ENCODE data around the gene FNIP2. TPM values are rescaled to one million over a fixed set of nuclear protein-coding genes. Genes with fewer than 3 reads are reported as not detected.

FNIP2 gene
- total RNA-seq, 2 experiments from 2014 or later, result 17.7 to 19.4 TPM

- Mint-ChIP-seq H3K36me3 (peaks cover 52% of the 10 kb centered on the region), H3K9me3 (no peaks in the 10 kb centered on the region), H3K4me3 (no peak overlapping the region), H3K27me3 (no peaks in the 10 kb centered on the region), H3K27ac (no peak overlapping the region), H3K4me1 (ENCODE audit: low read depth) (peaks cover 13% of the 10 kb centered on the region)
- ChIA-PET CTCF (interaction anchor here (1.0 to 1.3 kb wide), 2 partner anchors 12 to 18 kb away, joined by 3 to 4 read pairs; no protein-coding TSS in a partner anchor), POLR2A (interaction anchor here (0.8 kb wide), 1 partner anchor 56 kb away, joined by 3 read pairs; no protein-coding TSS in a partner anchor)
- intact Hi-C loops (cut with micrococcal nuclease), result no loop called here
- DNase-seq, result no peak
These were observed 64.8 kb downstream of the FNIP2 start for GRCh38 chr4:158833602-158834001.

- Mint-ChIP-seq H3K27me3 (no peaks in the 10 kb centered on the region), H3K36me3 (peaks cover 53% of the 10 kb centered on the region), H3K4me1 (ENCODE audit: low read depth) (peaks cover 7% of the 10 kb centered on the region), H3K4me3 (no peak overlapping the region), H3K9me3 (no peaks in the 10 kb centered on the region), H3K27ac (no peak overlapping the region)
- intact Hi-C loops (cut with micrococcal nuclease), result no loop called here
- POLR2A ChIA-PET, result no interaction called here
- DNase-seq, result no peak
- CTCF ChIA-PET, result no interaction called here
These were observed 66.6 kb downstream of the FNIP2 start for GRCh38 chr4:158835226-158836001.

GRCh38 chr4:158836002-158836369 lies 67.2 kb downstream of the FNIP2 start:
- DNase-seq, result no peak
- CTCF ChIA-PET, result no interaction called here
- POLR2A ChIA-PET, result no interaction called here
- intact Hi-C loops (cut with micrococcal nuclease), result no loop called here
- H3K27me3 Mint-ChIP-seq, result no peaks in the 10 kb centered on the region
- peaks cover 6% of the 10 kb centered on the region for H3K4me1 Mint-ChIP-seq (ENCODE audit: low read depth)
- no peak overlapping the region for H3K4me3 Mint-ChIP-seq
- H3K9me3 Mint-ChIP-seq, result no peaks in the 10 kb centered on the region
- H3K36me3 Mint-ChIP-seq, result peaks cover 50% of the 10 kb centered on the region
- no peak overlapping the region for H3K27ac Mint-ChIP-seq

- H3K27ac Mint-ChIP-seq, result no peak overlapping the region
- POLR2A ChIA-PET, result no interaction called here
- peaks cover 45% of the 10 kb centered on the region for H3K36me3 Mint-ChIP-seq
- peaks cover 6% of the 10 kb centered on the region for H3K4me1 Mint-ChIP-seq (ENCODE audit: low read depth)
- no peaks in the 10 kb centered on the region for H3K27me3 Mint-ChIP-seq
- CTCF ChIA-PET, result no interaction called here
- no peak for DNase-seq
- intact Hi-C loops (cut with micrococcal nuclease), result no loop called here
- no peak overlapping the region for H3K4me3 Mint-ChIP-seq
- H3K9me3 Mint-ChIP-seq, result no peaks in the 10 kb centered on the region
These were observed 68.1 kb downstream of the FNIP2 start for GRCh38 chr4:158836828-158837449.

GRCh38 chr4:158837527-158838141 lies 68.8 kb downstream of the FNIP2 start:
- H3K4me1 Mint-ChIP-seq (ENCODE audit: low read depth), result peaks cover 6% of the 10 kb centered on the region
- no peak overlapping the region for H3K27ac Mint-ChIP-seq
- intact Hi-C loops (cut with micrococcal nuclease), result no loop called here
- H3K36me3 Mint-ChIP-seq, result peaks cover 45% of the 10 kb centered on the region
- ChIA-PET POLR2A (no interaction called here), CTCF (interaction anchor here (2.7 kb wide), 1 partner anchor 14 kb away, joined by 10 read pairs; no protein-coding TSS in a partner anchor)
- no peak overlapping the region for H3K4me3 Mint-ChIP-seq
- H3K27me3 Mint-ChIP-seq, result no peaks in the 10 kb centered on the region
- DNase-seq, result no peak
- no peaks in the 10 kb centered on the region for H3K9me3 Mint-ChIP-seq

GRCh38 chr4:158840131-158840530 lies 71.3 kb downstream of the FNIP2 start:
- Mint-ChIP-seq H3K4me3 (no peak overlapping the region), H3K9me3 (no peaks in the 10 kb centered on the region), H3K27ac (no peak overlapping the region), H3K36me3 (peaks cover 26% of the 10 kb centered on the region), H3K4me1 (ENCODE audit: low read depth) (peaks cover 6% of the 10 kb centered on the region), H3K27me3 (no peaks in the 10 kb centered on the region)
- POLR2A ChIA-PET, result no interaction called here
- intact Hi-C loops (cut with micrococcal nuclease), result no loop called here
- CTCF ChIA-PET, result interaction anchor here (1.2 to 2.7 kb wide), 3 partner anchors 12 to 26 kb away, joined by 3 to 10 read pairs (median 3); no protein-coding TSS in a partner anchor
- DNase-seq, result no peak

GRCh38 chr4:158841540-158841939 lies 72.7 kb downstream of the FNIP2 start:
- Mint-ChIP-seq H3K4me3 (no peak overlapping the region), H3K27ac (no peak overlapping the region), H3K27me3 (no peaks in the 10 kb centered on the region), H3K36me3 (peaks cover 18% of the 10 kb centered on the region), H3K4me1 (ENCODE audit: low read depth) (no peaks in the 10 kb centered on the region), H3K9me3 (no peaks in the 10 kb centered on the region)
- intact Hi-C loops (cut with micrococcal nuclease), result no loop called here
- DNase-seq, result no peak
- CTCF ChIA-PET, result interaction anchor here (0.6 to 1.4 kb wide), 5 partner anchors 8 to 116 kb away, joined by 3 to 4 read pairs (median 3); no protein-coding TSS in a partner anchor
- POLR2A ChIA-PET, result no interaction called here

- ChIA-PET CTCF (interaction anchor here (1.1 to 1.2 kb wide), 2 partner anchors 12 to 17 kb away, joined by 4 to 5 read pairs; no protein-coding TSS in a partner anchor), POLR2A (no interaction called here)
- Mint-ChIP-seq H3K4me1 (ENCODE audit: low read depth) (peaks cover 14% of the 10 kb centered on the region), H3K27me3 (no peaks in the 10 kb centered on the region), H3K36me3 (peaks cover 4% of the 10 kb centered on the region), H3K4me3 (no peak overlapping the region), H3K27ac (no peak overlapping the region), H3K9me3 (no peaks in the 10 kb centered on the region)
- intact Hi-C loops (cut with micrococcal nuclease), result no loop called here
- DNase-seq, result no peak
These were observed 76.7 kb downstream of the FNIP2 start for GRCh38 chr4:158845311-158846041.

- no peak for DNase-seq
- ChIA-PET CTCF (interaction anchor here (0.6 to 1.3 kb wide), 2 partner anchors 9 to 12 kb away, joined by 3 to 4 read pairs; no protein-coding TSS in a partner anchor), POLR2A (no interaction called here)
- Mint-ChIP-seq H3K36me3 (no peaks in the 10 kb centered on the region), H3K27ac (no peak overlapping the region), H3K27me3 (no peaks in the 10 kb centered on the region), H3K4me3 (no peak overlapping the region), H3K4me1 (ENCODE audit: low read depth) (peaks cover 18% of the 10 kb centered on the region), H3K9me3 (no peaks in the 10 kb centered on the region)
- intact Hi-C loops (cut with micrococcal nuclease), result no loop called here
These were observed 78.7 kb downstream of the FNIP2 start for GRCh38 chr4:158847535-158847934.

- no peaks in the 10 kb centered on the region for H3K27me3 Mint-ChIP-seq
- no peaks in the 10 kb centered on the region for H3K9me3 Mint-ChIP-seq
- no peak overlapping the region for H3K4me3 Mint-ChIP-seq
- H3K36me3 Mint-ChIP-seq, result no peaks in the 10 kb centered on the region
- intact Hi-C loops (cut with micrococcal nuclease), result loop anchor here (1.0 to 10.0 kb wide), 4 partner anchors 119 to 592 kb away; partner anchors contain the start of genes C4orf46, ETFDH and RAPGEF2
- DNase-seq, result no peak
- no peak overlapping the region for H3K27ac Mint-ChIP-seq
- ChIA-PET CTCF (interaction anchor here (0.6 to 1.6 kb wide), 11 partner anchors 8 to 354 kb away, joined by 3 to 7 read pairs (median 4); no protein-coding TSS in a partner anchor), POLR2A (no interaction called here)
- peaks cover 18% of the 10 kb centered on the region for H3K4me1 Mint-ChIP-seq (ENCODE audit: low read depth)
These were observed 80.9 kb downstream of the FNIP2 start for GRCh38 chr4:158849681-158850080.

- Mint-ChIP-seq H3K27me3 (no peaks in the 10 kb centered on the region), H3K4me3 (no peak overlapping the region), H3K36me3 (no peaks in the 10 kb centered on the region), H3K27ac (no peak overlapping the region), H3K9me3 (no peaks in the 10 kb centered on the region), H3K4me1 (ENCODE audit: low read depth) (peaks cover 18% of the 10 kb centered on the region)
- DNase-seq, result no peak
- POLR2A ChIA-PET, result no interaction called here
- CTCF ChIA-PET, result interaction anchor here (0.6 to 2.1 kb wide), 15 partner anchors 9 to 353 kb away, joined by 3 to 14 read pairs (median 5); partner anchors contain the start of gene PPID
- intact Hi-C loops (cut with micrococcal nuclease), result loop anchor here (1.0 to 10.0 kb wide), 4 partner anchors 120 to 593 kb away; partner anchors contain the start of genes C4orf46, ETFDH and RAPGEF2
These were observed 81.5 kb downstream of the FNIP2 start for GRCh38 chr4:158850371-158850770.
